ENCODE measurements around the gene STAT6. TPM values are rescaled to one million over a fixed set of nuclear protein-coding genes. Genes with fewer than 3 reads are reported as not detected.

STAT6 gene
- total and polyA plus RNA-seq, 2 donors (not counting 3 experiments of a cell fraction or from before 2014, with no cell fraction given) = 136 to 147 TPM

DNA sequence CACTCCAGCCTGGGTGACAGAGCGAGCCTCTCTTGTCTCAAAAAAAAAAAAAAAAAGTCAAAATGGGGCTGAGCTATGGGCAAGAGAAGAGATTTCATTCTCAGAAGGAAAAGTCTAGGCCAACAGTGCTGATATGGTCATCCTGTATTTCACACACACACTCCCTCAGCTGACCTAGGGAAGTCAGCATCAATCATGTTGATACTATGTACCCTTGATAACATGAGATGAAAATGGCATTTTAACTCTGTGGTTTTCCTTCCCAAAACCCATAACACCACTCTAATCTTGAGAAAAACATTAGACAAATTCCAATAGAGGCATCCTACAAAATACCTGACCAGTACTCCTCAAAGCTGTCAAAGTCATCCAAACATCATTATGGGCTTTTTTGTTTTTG lies 30.3 kb downstream of the STAT6 start:
- no peaks in the 10 kb centered on the region for H3K36me3 ChIP-seq (ENCODE audit: control insufficient read depth in 2 of 2, extremely low read depth in 1 of 2, insufficient read depth in 2 of 2, low read length in 2 of 2)
- no peaks in the 10 kb centered on the region for H3K9me3 ChIP-seq (replicated peaks; ENCODE audit: control insufficient read depth, insufficient read depth, low read length)
- dilution Hi-C loops (cut with MboI; ENCODE audit: extremely low pct_ligation_motif_present, low sequenced_read_pairs) (no loop called here), intact Hi-C loops (cut with micrococcal nuclease) (no loop called here)
- no peak overlapping the region for H3K9ac ChIP-seq (replicated peaks; ENCODE audit: extremely low read depth, insufficient read depth, low read length)
- peaks cover 4% of the 10 kb centered on the region for H3K79me2 ChIP-seq (ENCODE audit: control insufficient read depth, insufficient read depth, low read length)
- ChIA-PET POLR2A (no interaction called here), CTCF (interaction anchor here (2.2 to 4.2 kb wide), 2 partner anchors 12 to 31 kb away, joined by 6 to 71 read pairs; partner anchors contain the start of gene STAT6)
- no peak overlapping the region for H3K4me2 ChIP-seq (ENCODE audit: insufficient read depth, low read length)
- DNase-seq (ENCODE audit: low read depth, low spot score) (no peak), FAIRE-seq (no peak)
- H3K9me1 ChIP-seq (replicated peaks; ENCODE audit: control insufficient read depth, extremely low read depth, insufficient read depth, low read length) = no peaks in the 10 kb centered on the region
- no TSS peak for BruUV-seq (replicated peaks)
- H3K27ac ChIP-seq (ENCODE audit: insufficient read depth, low read depth, low read length) = no peak overlapping the region
- no peaks in the 10 kb centered on the region for H3K27me3 ChIP-seq (ENCODE audit: control insufficient read depth in 2 of 2, insufficient read depth in 2 of 2, low read length in 2 of 2)
- no peak overlapping the region for H2AFZ ChIP-seq (ENCODE audit: low read depth, low read length)
- peaks cover 10% of the 10 kb centered on the region for H3K4me1 ChIP-seq (ENCODE audit: control insufficient read depth, extremely low read depth, insufficient read depth, low read length)
- H4K20me1 ChIP-seq (replicated peaks; ENCODE audit: control insufficient read depth, extremely low read depth, insufficient read depth, low read length) = no peaks in the 10 kb centered on the region
- no peak for TF ChIP-seq CTCF (IDR thresholded peaks at IDR 0.05; ENCODE audit: extremely low read depth in 1 of 2, insufficient read depth in 1 of 2, low read depth in 1 of 2, low read length in 2 of 2)
- TF ChIP-seq MYC (IDR thresholded peaks at IDR 0.05; ENCODE audit: low read depth, low read length) = no peak
- no peak for TF ChIP-seq FOS (IDR thresholded peaks at IDR 0.05; ENCODE audit: borderline replicate concordance, insufficient read depth, low read length)
- no peak for TF ChIP-seq POLR2A (IDR thresholded peaks at IDR 0.05; ENCODE audit: low read depth, low read length)
- no peak for TF ChIP-seq EZH2 (IDR thresholded peaks at IDR 0.05; ENCODE audit: borderline replicate concordance, low read depth, low read length, severe bottlenecking)
- no peak for TF ChIP-seq MAX (IDR thresholded peaks at IDR 0.05; ENCODE audit: insufficient read depth, insufficient read length)
- no peak overlapping the region for H3K4me3 ChIP-seq (replicated peaks in 1 of 3; ENCODE audit: insufficient read depth in 1 of 3, low read depth in 1 of 3, low read length in 3 of 3)

GRCh38 chr12:57079821-57080220 lies 31.3 kb downstream of the STAT6 start:
- no peak overlapping the region for H3K27ac ChIP-seq (ENCODE audit: insufficient read depth, low read depth, low read length)

More at GRCh38 chr12:57079821-57080220, 31.3 kb downstream of the STAT6 start:
- H3K9ac ChIP-seq (replicated peaks; ENCODE audit: extremely low read depth, insufficient read depth, low read length) = no peak overlapping the region
- H3K4me1 ChIP-seq (ENCODE audit: control insufficient read depth, extremely low read depth, insufficient read depth, low read length) = peaks cover 10% of the 10 kb centered on the region
- H3K4me2 ChIP-seq (ENCODE audit: insufficient read depth, low read length) = no peak overlapping the region
- FAIRE-seq = peak; percentile 33
- CTCF ChIA-PET = interaction anchor here (1.0 to 4.2 kb wide), 10 partner anchors 7 to 103 kb away, joined by 3 to 71 read pairs (median 6); partner anchors contain the start of gene STAT6
- no peaks in the 10 kb centered on the region for H3K36me3 ChIP-seq (ENCODE audit: control insufficient read depth in 2 of 2, extremely low read depth in 1 of 2, insufficient read depth in 2 of 2, low read length in 2 of 2)
- no peak for DNase-seq (ENCODE audit: low read depth, low spot score)
- POLR2A ChIA-PET = no interaction called here
- H3K27me3 ChIP-seq (ENCODE audit: control insufficient read depth in 2 of 2, insufficient read depth in 2 of 2, low read length in 2 of 2) = no peaks in the 10 kb centered on the region
- H3K9me3 ChIP-seq (replicated peaks; ENCODE audit: control insufficient read depth, insufficient read depth, low read length) = no peaks in the 10 kb centered on the region
- H3K9me1 ChIP-seq (replicated peaks; ENCODE audit: control insufficient read depth, extremely low read depth, insufficient read depth, low read length) = no peaks in the 10 kb centered on the region
- no peak overlapping the region for H3K4me3 ChIP-seq (replicated peaks in 1 of 3; ENCODE audit: insufficient read depth in 1 of 3, low read depth in 1 of 3, low read length in 3 of 3)
- dilution Hi-C loops (cut with MboI; ENCODE audit: extremely low pct_ligation_motif_present, low sequenced_read_pairs) (no loop called here), intact Hi-C loops (cut with micrococcal nuclease) (no loop called here)
- BruUV-seq (replicated peaks) = no TSS peak
- peak overlapping the region; percentile 15 for H2AFZ ChIP-seq (ENCODE audit: low read depth, low read length)
- no peak for TF ChIP-seq GATA2 (IDR thresholded peaks at IDR 0.05; ENCODE audit: insufficient read depth, insufficient read length, low read depth, low read length)
- no peak for TF ChIP-seq POLR2AphosphoS5 (IDR thresholded peaks at IDR 0.05; ENCODE audit: insufficient read depth, low read depth, low read length)
- TF ChIP-seq JUN (IDR thresholded peaks at IDR 0.05; ENCODE audit: borderline replicate concordance, insufficient read depth, insufficient read length, low read depth) = no peak
- no peak for TF ChIP-seq EZH2 (IDR thresholded peaks at IDR 0.05; ENCODE audit: borderline replicate concordance, low read depth, low read length, severe bottlenecking)
- no peak for TF ChIP-seq POLR2A (IDR thresholded peaks at IDR 0.05; ENCODE audit: low read depth, low read length)
- no peak for TF ChIP-seq FOS (IDR thresholded peaks at IDR 0.05; ENCODE audit: borderline replicate concordance, insufficient read depth, low read length)
- no peak for TF ChIP-seq CTCF (IDR thresholded peaks at IDR 0.05; ENCODE audit: extremely low read depth in 1 of 2, insufficient read depth in 1 of 2, low read depth in 1 of 2, low read length in 2 of 2)
- TF ChIP-seq MYC (IDR thresholded peaks at IDR 0.05; ENCODE audit: low read depth, low read length) = no peak
- no peak for TF ChIP-seq MAX (IDR thresholded peaks at IDR 0.05; ENCODE audit: insufficient read depth, insufficient read length)
- H3K79me2 ChIP-seq (ENCODE audit: control insufficient read depth, insufficient read depth, low read length) = peaks cover 4% of the 10 kb centered on the region
- H4K20me1 ChIP-seq (replicated peaks; ENCODE audit: control insufficient read depth, extremely low read depth, insufficient read depth, low read length) = no peaks in the 10 kb centered on the region

Data from endothelial cell of umbilical vein (primary cell).